ENCODE data around the gene PUM1. TPM values are rescaled to one million over a fixed set of nuclear protein-coding genes. Genes with fewer than 3 reads are reported as not detected.

The PUM1 gene
- total and polyA plus RNA-seq, 7 experiments from 2014 or later, result 114 to 226 (median 154) TPM

GRCh38 chr1:31013187-31013864 is 52.2 kb downstream of the PUM1 start:
- H3K9me3 Mint-ChIP-seq, result no peaks in the 10 kb centered on the region
- H3K4me1 Mint-ChIP-seq, result peaks cover 51 to 78% (median 70%) of the 10 kb centered on the region in 7 donors
- ATAC-seq (peak; percentile 46), DNase-seq (no peak)
- H3K36me3 Mint-ChIP-seq, result peaks cover 0 to 15% (median under 1%) of the 10 kb centered on the region in 5 donors
- POLR2A ChIA-PET, result interaction anchor here (0.7 kb wide), 1 partner anchor 257 kb away, joined by 4 read pairs; no protein-coding TSS in a partner anchor
- Histone ChIP-seq H3K36me3 (ENCODE audit: control insufficient read depth in 2 of 3, insufficient read depth in 3 of 3, low read length in 3 of 3) (no peaks in the 10 kb centered on the region), H3K4me1 (ENCODE audit: control insufficient read depth in 2 of 2, insufficient read depth in 2 of 2, low read length in 2 of 2) (peaks cover 13 to 27% of the 10 kb centered on the region in 2 donors), H3K4me3 (ENCODE audit: low read length) (no peak overlapping the region), H3K9me3 (ENCODE audit: control insufficient read depth in 2 of 3, low read length in 3 of 3) (no peaks in the 10 kb centered on the region), H3K27me3 (ENCODE audit: control insufficient read depth in 2 of 2, insufficient read depth in 2 of 2, low read length in 2 of 2) (no peaks in the 10 kb centered on the region), H3K27ac (ENCODE audit: low read depth, low read length) (no peak overlapping the region)
- intact Hi-C loops (cut with micrococcal nuclease), result loop anchor here (10.0 kb wide), 1 partner anchor 51 kb away; the partner anchor contains the start of gene PUM1 (in 2 of the 2)
- peak overlapping the region in 8 of 10 donors; percentile 4 to 69 (median 33) for H3K4me3 Mint-ChIP-seq
- H3K27me3 Mint-ChIP-seq, result no peaks in the 10 kb centered on the region
- H3K27ac Mint-ChIP-seq, result peak overlapping the region in 6 of 9 donors; percentile 3 to 76 (median 44)
- CTCF ChIA-PET, result interaction anchor here (0.6 kb wide), 2 partner anchors 152 to 1507 kb away, joined by 3 to 5 read pairs; no protein-coding TSS in a partner anchor

DNA sequence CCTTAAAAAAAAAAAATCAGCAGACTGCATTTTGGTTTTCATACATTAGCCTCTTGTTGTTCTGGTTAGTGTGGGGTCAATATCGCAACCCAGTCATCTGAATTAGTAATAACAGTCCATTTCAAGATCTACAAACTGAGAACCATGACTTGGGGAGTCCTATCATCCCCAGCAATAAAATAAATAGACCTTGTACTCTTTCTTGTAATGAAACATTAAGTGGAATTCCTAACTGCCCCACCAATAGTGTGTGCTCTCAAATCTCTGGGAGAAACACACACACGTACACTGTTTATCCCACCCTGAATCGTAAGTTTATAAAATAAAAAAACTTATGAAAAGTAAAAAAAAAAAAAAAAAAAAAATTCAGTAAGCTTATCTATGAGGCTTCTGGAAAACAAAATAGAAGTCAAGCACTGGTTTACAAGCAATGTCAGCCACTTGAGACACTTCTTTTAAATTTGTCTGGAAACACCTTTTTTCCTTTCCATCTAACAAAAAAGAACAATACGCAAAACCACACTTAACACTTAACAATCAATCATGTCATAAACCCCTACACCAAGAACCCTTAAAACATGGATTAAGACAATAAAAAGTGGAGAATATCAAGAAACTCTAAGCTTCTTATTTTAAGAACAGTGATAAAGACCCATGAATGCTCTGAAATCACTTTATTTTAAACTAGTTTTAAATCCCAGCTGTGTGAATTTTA is 53.1 kb downstream of the PUM1 start:
- Mint-ChIP-seq H3K27ac (peak overlapping the region in 5 of 9 donors; percentile 3 to 76 (median 40)), H3K36me3 (peaks cover 0 to 15% (median 4%) of the 10 kb centered on the region in 5 donors), H3K9me3 (no peaks in the 10 kb centered on the region), H3K4me3 (peak overlapping the region in 6 of 10 donors; percentile 32 to 69 (median 54)), H3K4me1 (peaks cover 57 to 81% (median 73%) of the 10 kb centered on the region in 7 donors), H3K27me3 (no peaks in the 10 kb centered on the region)
- Histone ChIP-seq H3K27me3 (ENCODE audit: control insufficient read depth in 2 of 2, insufficient read depth in 2 of 2, low read length in 2 of 2) (no peaks in the 10 kb centered on the region), H3K9me3 (ENCODE audit: control insufficient read depth in 2 of 3, low read length in 3 of 3) (no peaks in the 10 kb centered on the region), H3K27ac (ENCODE audit: low read depth, low read length) (no peak overlapping the region), H3K36me3 (ENCODE audit: control insufficient read depth in 2 of 3, insufficient read depth in 3 of 3, low read length in 3 of 3) (no peaks in the 10 kb centered on the region), H3K4me1 (ENCODE audit: control insufficient read depth in 2 of 2, insufficient read depth in 2 of 2, low read length in 2 of 2) (peaks cover 18 to 33% of the 10 kb centered on the region in 2 donors), H3K4me3 (ENCODE audit: low read length) (no peak overlapping the region)
- DNase-seq (no peak), ATAC-seq (no peak)
- intact Hi-C loops (cut with micrococcal nuclease), result loop anchor here (10.0 kb wide), 1 partner anchor 52 kb away; the partner anchor contains the start of gene PUM1 (in 2 of the 2)
- ChIA-PET POLR2A (no interaction called here), CTCF (interaction anchor here (0.6 to 0.8 kb wide), 2 partner anchors 9 to 1508 kb away, joined by 3 to 5 read pairs; no protein-coding TSS in a partner anchor)

DNA sequence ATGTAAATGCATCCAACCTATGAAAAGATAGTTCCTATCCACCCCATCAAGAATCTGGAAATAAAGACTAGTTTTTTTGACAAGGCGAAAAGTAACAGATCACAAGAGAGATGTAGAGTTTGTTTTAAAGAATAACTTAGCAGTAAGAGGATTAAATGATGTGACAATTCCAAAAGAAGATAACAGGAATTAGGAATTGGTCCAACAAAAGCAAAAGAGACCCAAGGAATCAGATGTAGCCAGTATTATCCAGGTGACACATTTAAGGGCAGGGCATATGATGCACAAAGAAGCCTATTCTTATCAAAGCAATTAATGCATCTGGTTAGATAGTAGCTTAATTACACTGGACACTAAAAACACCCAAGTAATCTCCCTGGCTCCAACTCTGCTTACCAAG is 53.8 kb downstream of the PUM1 start:
- ChIA-PET POLR2A (interaction anchor here (0.7 kb wide), 2 partner anchors 50 to 108 kb away, joined by 3 read pairs; no protein-coding TSS in a partner anchor), CTCF (interaction anchor here (0.8 kb wide), 1 partner anchor 8 kb away, joined by 3 read pairs; no protein-coding TSS in a partner anchor)
- Histone ChIP-seq H3K27me3 (ENCODE audit: control insufficient read depth in 2 of 2, insufficient read depth in 2 of 2, low read length in 2 of 2) (no peaks in the 10 kb centered on the region), H3K27ac (ENCODE audit: low read depth, low read length) (peak overlapping the region; percentile 7), H3K9me3 (ENCODE audit: control insufficient read depth in 2 of 3, low read length in 3 of 3) (no peaks in the 10 kb centered on the region), H3K36me3 (ENCODE audit: control insufficient read depth in 2 of 3, insufficient read depth in 3 of 3, low read length in 3 of 3) (peaks cover 0 to 5% (median 0%) of the 10 kb centered on the region in 3 experiments), H3K4me1 (ENCODE audit: control insufficient read depth in 2 of 2, insufficient read depth in 2 of 2, low read length in 2 of 2) (peaks cover 18 to 33% of the 10 kb centered on the region in 2 donors), H3K4me3 (ENCODE audit: low read length) (no peak overlapping the region)
- no peaks in the 10 kb centered on the region for H3K27me3 Mint-ChIP-seq
- H3K4me3 Mint-ChIP-seq, result peak overlapping the region in 8 of 10 donors; percentile 0 to 59 (median 26)
- no peak for DNase-seq
- ATAC-seq, result no peak
- H3K4me1 Mint-ChIP-seq, result peaks cover 50 to 80% (median 73%) of the 10 kb centered on the region in 7 donors
- intact Hi-C loops (cut with micrococcal nuclease), result loop anchor here (10.0 kb wide), 1 partner anchor 53 kb away; the partner anchor contains the start of gene PUM1 (in 2 of the 2)
- H3K36me3 Mint-ChIP-seq, result peaks cover 0 to 15% (median 4%) of the 10 kb centered on the region in 5 donors
- H3K9me3 Mint-ChIP-seq, result no peaks in the 10 kb centered on the region
- peak overlapping the region in 4 of 9 donors; percentile 1 to 29 (median 18) for H3K27ac Mint-ChIP-seq

- Histone ChIP-seq H3K4me3 (ENCODE audit: low read length) (no peak overlapping the region), H3K27me3 (ENCODE audit: control insufficient read depth in 2 of 2, insufficient read depth in 2 of 2, low read length in 2 of 2) (no peaks in the 10 kb centered on the region), H3K9me3 (ENCODE audit: control insufficient read depth in 2 of 3, low read length in 3 of 3) (no peaks in the 10 kb centered on the region), H3K27ac (ENCODE audit: low read depth, low read length) (no peak overlapping the region), H3K36me3 (ENCODE audit: control insufficient read depth in 2 of 3, insufficient read depth in 3 of 3, low read length in 3 of 3) (peaks cover 3 to 16% (median 6%) of the 10 kb centered on the region in 3 experiments), H3K4me1 (ENCODE audit: control insufficient read depth in 2 of 2, insufficient read depth in 2 of 2, low read length in 2 of 2) (peaks cover 18 to 33% of the 10 kb centered on the region in 2 donors)
- peak; percentile 56 for ATAC-seq
- Mint-ChIP-seq H3K4me3 (peak overlapping the region in 9 of 10 donors; percentile 0 to 42 (median 10)), H3K27ac (peak overlapping the region in 8 of 9 donors; percentile 3 to 70 (median 34)), H3K36me3 (peaks cover 6 to 27% (median 6%) of the 10 kb centered on the region in 5 donors), H3K9me3 (no peaks in the 10 kb centered on the region), H3K27me3 (no peaks in the 10 kb centered on the region), H3K4me1 (peaks cover 55 to 82% (median 76%) of the 10 kb centered on the region in 7 donors)
- ChIA-PET CTCF (interaction anchor here (1.0 kb wide), 1 partner anchor 54 kb away, joined by 4 read pairs; no protein-coding TSS in a partner anchor), POLR2A (interaction anchor here (0.6 to 1.0 kb wide), 2 partner anchors 14 to 54 kb away, joined by 3 read pairs; no protein-coding TSS in a partner anchor)
- intact Hi-C loops (cut with micrococcal nuclease), result loop anchor here (10.0 kb wide), 1 partner anchor 54 kb away; the partner anchor contains the start of gene PUM1 (in 2 of the 2)
- peak in 1 of 9 donors; percentile 10 for DNase-seq
Measured at GRCh38 chr1:31010086-31010989, 55.2 kb downstream of the PUM1 start.

DNA sequence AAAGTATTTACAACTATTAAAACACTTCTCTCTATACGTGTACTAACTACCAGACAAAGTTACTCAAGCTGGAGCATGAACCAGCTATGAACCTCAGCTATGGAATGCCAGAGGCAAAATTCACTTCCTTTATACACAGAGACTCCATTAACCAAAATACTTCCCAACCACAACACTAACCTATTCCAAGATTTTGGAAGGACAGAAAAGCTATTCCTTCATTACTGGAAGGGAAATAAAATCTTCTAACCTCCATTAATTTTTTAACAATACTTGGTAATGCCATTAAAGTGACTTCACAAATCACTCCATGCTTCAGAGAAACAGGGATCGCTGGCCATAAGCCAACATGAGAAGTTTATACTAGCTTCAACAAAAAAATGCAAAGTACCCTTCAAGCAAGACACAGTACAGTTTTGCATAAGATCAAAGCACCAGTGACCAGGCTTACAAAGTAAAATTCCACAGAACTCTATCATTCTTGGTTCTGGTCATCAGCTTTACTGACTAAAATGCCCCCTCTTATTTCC is 58.0 kb downstream of the PUM1 start:
- H3K36me3 Mint-ChIP-seq, result peaks cover 6 to 48% (median 12%) of the 10 kb centered on the region in 5 donors
- ATAC-seq (no peak), DNase-seq (no peak)
- no peak overlapping the region for H3K27ac ChIP-seq (ENCODE audit: low read depth, low read length)
- H3K27ac Mint-ChIP-seq, result peak overlapping the region in 4 of 9 donors; percentile 9 to 50 (median 24)
- intact Hi-C loops (cut with micrococcal nuclease), result no loop called here
- H3K9me3 Mint-ChIP-seq, result no peaks in the 10 kb centered on the region
- peak overlapping the region in 2 of 10 donors; percentile 5 to 6 for H3K4me3 Mint-ChIP-seq
- H3K9me3 ChIP-seq (ENCODE audit: control insufficient read depth in 2 of 3, low read length in 3 of 3), result no peaks in the 10 kb centered on the region
- POLR2A ChIA-PET, result no interaction called here
- H3K4me3 ChIP-seq (ENCODE audit: low read length), result no peak overlapping the region
- peaks cover 51 to 91% (median 87%) of the 10 kb centered on the region in 7 donors for H3K4me1 Mint-ChIP-seq
- H3K27me3 Mint-ChIP-seq, result no peaks in the 10 kb centered on the region
- CTCF ChIA-PET, result no interaction called here
- H3K4me1 ChIP-seq (ENCODE audit: control insufficient read depth in 2 of 2, insufficient read depth in 2 of 2, low read length in 2 of 2), result peaks cover 18 to 25% of the 10 kb centered on the region in 2 donors
- H3K27me3 ChIP-seq (ENCODE audit: control insufficient read depth in 2 of 2, insufficient read depth in 2 of 2, low read length in 2 of 2), result no peaks in the 10 kb centered on the region
- H3K36me3 ChIP-seq (ENCODE audit: control insufficient read depth in 2 of 3, insufficient read depth in 3 of 3, low read length in 3 of 3), result peaks cover 3 to 40% (median 16%) of the 10 kb centered on the region in 3 experiments

All from naive thymus-derived CD4-positive, alpha-beta T cell (primary cell).